Omental fat pad (tissue), 4 donors: ENCODE results near the gene WDR46. TPM values are rescaled to one million over a fixed set of nuclear protein-coding genes. Genes with fewer than 3 reads are reported as not detected.

Experiments used
- ATAC-seq: fragments of 150-250 bp; one replicate; pipeline ENCODE4 v1.9.1; 2016; ENCODE audit warnings: mild to moderate bottlenecking, moderate library complexity; ENCODE audit not compliant: low FRiP score
- DNase-seq: peaks from one replicate; pipeline ENCODE4 v3.0.0-alpha.2; 2019; ENCODE audit warnings: low spot score
- total RNA-seq, 4 donors: library from RNA; depleted of rRNA; stranded (reverse); fragments of >200 nt; gene quantifications; one replicate each; pipeline ENCODE4 v1.1.0, GENCODE V29; 2016
- TF ChIP-seq, protein P1 (sequence below), 3 donors: fragments of 450-650 bp; IDR thresholded peaks; one replicate each; pipeline ENCODE4 v1.5.1; 2016 to 2017; ENCODE audit warnings: antibody characterized with exemption in 3 of 3, mild to moderate bottlenecking in 3 of 3, moderate library complexity in 2 of 3

Gene WDR46
- total RNA-seq, 4 donors from 2014 or later: 49.7 to 103 (median 54.3) TPM

DNA sequence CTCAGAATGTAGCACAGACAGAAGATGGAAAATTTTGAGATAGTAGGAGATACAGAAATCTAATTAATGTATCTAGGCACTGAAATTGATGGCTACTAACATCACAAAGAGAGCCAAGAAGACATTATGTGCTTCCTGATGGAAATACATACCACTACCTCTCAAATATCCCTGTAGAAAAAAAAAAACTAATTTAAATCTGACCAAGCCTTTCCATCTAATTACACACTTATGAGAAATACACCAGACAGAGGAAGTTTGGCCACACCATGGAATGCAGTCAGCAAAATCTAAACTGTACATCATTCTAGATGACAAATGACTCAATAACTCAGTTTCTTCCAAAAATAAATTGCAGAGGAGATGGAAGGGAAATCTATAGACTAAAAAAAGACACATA, 36.3 kb downstream of the WDR46 start:
- DNase-seq (no peak), ATAC-seq (no peak)
- TF ChIP-seq, protein P1, sequence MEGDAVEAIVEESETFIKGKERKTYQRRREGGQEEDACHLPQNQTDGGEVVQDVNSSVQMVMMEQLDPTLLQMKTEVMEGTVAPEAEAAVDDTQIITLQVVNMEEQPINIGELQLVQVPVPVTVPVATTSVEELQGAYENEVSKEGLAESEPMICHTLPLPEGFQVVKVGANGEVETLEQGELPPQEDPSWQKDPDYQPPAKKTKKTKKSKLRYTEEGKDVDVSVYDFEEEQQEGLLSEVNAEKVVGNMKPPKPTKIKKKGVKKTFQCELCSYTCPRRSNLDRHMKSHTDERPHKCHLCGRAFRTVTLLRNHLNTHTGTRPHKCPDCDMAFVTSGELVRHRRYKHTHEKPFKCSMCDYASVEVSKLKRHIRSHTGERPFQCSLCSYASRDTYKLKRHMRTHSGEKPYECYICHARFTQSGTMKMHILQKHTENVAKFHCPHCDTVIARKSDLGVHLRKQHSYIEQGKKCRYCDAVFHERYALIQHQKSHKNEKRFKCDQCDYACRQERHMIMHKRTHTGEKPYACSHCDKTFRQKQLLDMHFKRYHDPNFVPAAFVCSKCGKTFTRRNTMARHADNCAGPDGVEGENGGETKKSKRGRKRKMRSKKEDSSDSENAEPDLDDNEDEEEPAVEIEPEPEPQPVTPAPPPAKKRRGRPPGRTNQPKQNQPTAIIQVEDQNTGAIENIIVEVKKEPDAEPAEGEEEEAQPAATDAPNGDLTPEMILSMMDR (IDR thresholded peaks at IDR 0.05): no peak

DNA sequence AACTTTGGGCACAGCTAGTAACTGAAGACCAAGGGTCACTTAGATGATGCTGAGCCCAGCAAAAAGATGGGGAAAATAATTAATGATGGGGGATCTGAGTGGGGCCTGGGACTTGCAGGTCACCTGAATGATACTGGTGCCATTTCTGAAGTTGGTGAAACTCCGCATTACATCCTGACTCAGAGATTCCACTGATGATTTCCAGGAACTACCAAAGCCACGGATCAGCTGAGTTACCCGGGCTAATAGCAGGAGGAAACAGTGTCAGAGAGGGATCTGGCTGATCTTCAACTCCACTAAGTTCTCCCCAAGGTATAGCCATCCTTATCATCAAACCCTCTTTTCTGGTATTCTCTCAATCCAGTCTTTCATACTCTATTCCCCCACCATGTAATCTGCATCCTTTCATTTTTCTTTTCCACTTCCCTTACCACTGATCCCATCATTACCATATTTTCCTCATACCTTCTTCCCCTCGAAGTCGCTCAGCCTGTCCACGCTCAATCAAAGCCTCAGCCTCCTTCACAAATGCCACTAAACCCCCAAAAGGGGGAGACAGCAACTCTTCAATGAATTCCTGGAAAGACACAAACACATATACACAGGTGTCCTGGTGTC, 37.5 kb downstream of the WDR46 start:
- TF ChIP-seq, protein P1 (IDR thresholded peaks at IDR 0.05): no peak
- ATAC-seq: no peak
- DNase-seq: no peak

DNA sequence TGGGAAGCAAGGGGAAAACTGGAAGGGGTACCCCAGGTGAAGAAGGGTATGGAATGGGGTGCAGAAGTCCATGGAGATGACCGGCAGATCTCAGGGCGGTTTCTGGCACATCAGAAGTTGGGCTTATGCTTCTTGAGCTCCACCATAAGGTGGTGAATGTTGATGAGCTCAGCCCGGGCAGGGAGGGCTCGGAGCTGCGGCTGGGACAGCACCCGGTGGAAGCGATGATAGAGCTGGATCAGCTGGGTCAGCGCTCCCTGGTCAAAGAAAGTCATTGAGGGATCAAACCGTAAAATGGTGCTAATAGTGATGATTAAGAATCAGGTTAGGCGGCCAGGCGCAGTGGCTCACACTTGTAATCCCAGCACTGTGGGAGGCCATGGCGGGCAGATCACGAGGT, 38.3 kb downstream of the WDR46 start:
- DNase-seq (no peak), ATAC-seq (no peak)
- TF ChIP-seq, protein P1 (IDR thresholded peaks at IDR 0.05): no peak

DNA sequence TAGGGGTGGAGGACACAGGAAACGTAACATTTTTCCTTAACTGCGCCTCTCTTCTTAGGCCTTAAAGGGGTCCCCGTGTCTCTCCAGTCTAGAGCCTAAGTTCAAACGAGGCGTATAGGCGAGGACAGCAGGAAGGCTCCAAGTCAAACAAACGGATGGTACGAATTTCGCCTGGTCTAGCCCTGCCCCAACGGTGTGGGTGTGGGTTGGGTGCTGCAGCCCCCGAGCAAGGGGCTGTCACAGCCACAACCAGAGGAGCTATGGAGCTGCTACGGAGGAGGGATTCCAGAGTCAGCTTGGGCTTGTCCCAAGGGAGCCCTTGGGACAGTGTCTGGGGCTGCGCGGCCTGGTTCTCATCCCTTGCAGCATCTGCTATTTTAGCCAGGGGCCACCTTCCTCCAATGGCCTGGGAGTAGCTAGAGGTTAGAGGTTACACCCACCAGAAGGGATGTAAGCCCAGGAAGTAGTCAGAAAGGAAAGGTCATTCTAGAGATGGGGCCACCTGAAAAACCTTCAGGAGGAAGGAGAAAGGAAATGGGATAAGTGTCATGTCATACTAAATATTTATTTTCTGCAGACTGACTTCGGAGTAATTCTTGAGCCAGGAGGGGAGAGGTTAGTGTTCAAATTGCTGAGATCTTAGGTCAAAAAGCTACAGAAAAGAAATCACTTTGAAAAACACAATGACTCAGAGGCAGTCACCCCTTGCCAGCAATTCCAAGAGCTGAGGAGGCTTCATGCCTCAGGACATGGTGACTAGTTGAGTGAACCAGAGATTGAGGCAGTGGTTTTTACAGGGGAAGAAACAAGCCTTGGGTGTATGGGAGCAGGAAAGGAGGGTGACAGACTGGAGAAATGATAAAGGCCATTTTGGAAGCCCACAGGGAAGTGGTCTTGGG, 39.1 kb downstream of the WDR46 start:
- ATAC-seq (no peak), DNase-seq (no peak)
- TF ChIP-seq, protein P1 (IDR thresholded peaks at IDR 0.05): no peak

DNA sequence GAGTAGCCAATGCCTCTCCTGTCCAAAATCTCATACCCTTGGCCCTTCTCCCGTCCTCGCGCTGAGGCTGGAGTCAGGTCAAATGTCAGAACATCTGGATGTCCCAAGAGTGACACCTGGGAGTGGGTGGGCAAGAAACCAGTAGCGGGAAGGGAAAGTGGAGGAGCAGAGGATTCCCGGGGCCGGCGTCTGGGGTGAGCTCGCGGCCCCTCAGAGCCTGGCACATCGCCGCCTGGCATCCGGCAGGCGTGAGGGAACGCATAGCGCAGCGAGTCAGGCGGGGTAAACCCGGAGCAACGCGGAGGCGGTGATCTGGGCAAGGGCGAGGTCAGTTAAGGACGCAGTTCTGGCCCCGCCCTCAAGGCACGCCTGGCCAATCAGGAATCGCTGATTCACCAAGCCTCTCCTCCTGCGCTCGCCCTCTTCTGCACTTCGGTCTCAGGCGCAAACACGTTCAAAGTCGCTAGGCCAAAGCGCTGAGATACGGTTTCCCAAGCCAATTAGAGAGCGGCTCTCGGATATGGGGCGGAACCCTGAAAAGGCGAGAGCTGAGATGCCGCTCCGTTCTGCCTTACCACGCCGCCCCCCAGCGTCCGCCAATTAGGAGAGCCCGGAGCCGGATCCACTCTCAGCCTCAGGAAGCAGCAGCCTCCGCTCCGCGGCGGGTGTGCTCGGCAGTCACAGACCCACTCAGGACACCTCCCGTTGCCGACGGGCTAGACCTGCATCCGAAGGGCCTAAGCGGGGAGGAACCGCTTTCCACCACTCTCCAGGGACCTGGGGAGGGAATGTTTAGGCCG, 39.9 kb downstream of the WDR46 start:
- TF ChIP-seq, protein P1 (IDR thresholded peaks at IDR 0.05): peak in 1 of 3 donors; percentile 14
- DNase-seq (peak; percentile 91), ATAC-seq (peak; percentile 96)

DNA sequence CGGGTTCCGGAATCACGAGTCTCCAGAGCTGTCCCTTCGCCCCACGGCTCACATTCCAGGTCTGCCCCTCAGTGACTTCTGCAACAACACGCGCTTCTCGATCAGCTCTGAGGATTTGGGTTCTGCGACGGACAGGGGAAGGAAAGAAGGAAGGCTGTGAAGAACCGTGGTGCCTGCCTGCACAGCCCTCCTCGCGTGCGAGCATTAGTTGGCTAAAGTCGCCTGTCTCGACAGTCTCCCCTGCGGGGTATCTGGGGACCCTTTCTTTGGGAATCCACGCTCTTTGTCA, 40.5 kb downstream of the WDR46 start:
- DNase-seq (no peak), ATAC-seq (peak; percentile 5)
- TF ChIP-seq, protein P1 (IDR thresholded peaks at IDR 0.05): no peak
